Measurements from ENCODE around the gene VEPH1. TPM values are rescaled to one million over a fixed set of nuclear protein-coding genes. Genes with fewer than 3 reads are reported as not detected.

Gene VEPH1
- total RNA-seq, 2 donors from 2014 or later = not detected

DNA sequence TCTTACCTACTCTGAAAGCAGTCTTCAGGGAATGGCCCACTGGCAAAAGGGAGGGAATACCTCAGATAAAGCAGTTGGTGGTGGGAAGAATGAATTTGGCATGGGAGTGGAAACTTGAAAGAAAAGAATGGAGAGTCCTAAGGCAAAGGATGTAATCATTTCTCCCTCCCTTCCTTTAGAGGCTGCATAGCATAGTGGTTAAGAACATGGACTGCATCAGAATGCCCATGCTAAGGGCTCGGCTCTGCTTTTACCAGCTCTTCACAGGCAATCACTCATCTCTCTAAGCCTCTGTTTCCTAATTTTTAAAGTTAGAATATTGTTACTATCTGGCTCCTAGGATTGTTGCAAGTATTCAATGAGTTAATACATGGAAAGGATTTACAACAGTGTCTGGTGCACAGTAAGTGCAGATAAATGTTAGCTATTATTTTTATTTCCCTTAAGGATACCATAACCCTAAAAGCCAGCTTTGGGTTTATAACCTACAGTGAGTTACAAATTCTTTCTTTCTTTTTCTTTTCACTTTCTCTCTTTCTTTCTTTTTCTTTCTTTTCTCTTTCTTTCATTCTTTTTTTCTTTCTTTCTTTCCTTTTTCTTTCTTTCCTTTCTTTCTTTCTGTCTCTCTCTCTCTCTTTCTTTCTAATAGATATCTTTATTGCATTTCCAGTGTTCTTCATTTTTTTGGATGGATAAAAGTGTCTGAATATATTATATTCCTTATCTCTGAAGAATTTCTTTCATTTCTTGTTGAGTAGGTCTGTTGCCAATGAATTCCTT lies 23.6 kb downstream of the VEPH1 start:
- H3K9me3 Mint-ChIP-seq = no peaks in the 10 kb centered on the region
- no peaks in the 10 kb centered on the region for H3K36me3 Mint-ChIP-seq
- no peak for DNase-seq (ENCODE audit: low spot score)
- H3K4me3 Mint-ChIP-seq = no peak overlapping the region
- H3K27ac Mint-ChIP-seq = no peak overlapping the region
- no peaks in the 10 kb centered on the region for H3K4me1 Mint-ChIP-seq (ENCODE audit: low read depth in 2 of 2)
- no peak for ATAC-seq
- peaks cover 0 to 9% of the 10 kb centered on the region in 2 donors for H3K27me3 Mint-ChIP-seq

DNA sequence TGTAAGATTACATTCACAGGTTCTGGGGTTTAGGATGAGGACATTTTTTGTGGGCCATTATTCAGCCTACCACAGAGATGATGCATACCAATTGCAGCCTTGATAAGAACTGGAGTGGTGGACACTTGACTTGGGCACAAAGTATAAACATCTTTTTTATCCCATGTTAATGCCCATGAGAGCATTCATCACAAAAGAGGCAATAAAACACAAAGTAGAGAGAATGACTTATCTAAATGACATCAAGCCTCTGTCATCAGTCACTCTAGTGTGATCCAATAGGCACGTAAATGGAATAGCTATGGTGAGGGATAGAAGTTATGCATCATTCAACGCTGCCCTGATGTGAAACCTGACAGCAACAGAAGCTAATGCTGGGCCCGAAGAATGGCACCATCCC lies 25.8 kb downstream of the VEPH1 start:
- Mint-ChIP-seq H3K9me3 (peaks cover 3% of the 10 kb centered on the region), H3K4me3 (no peak overlapping the region), H3K27ac (no peak overlapping the region), H3K4me1 (ENCODE audit: low read depth in 2 of 2) (no peaks in the 10 kb centered on the region), H3K36me3 (no peaks in the 10 kb centered on the region), H3K27me3 (no peaks in the 10 kb centered on the region)
- no peak for DNase-seq (ENCODE audit: low spot score)
- ATAC-seq = no peak

DNA sequence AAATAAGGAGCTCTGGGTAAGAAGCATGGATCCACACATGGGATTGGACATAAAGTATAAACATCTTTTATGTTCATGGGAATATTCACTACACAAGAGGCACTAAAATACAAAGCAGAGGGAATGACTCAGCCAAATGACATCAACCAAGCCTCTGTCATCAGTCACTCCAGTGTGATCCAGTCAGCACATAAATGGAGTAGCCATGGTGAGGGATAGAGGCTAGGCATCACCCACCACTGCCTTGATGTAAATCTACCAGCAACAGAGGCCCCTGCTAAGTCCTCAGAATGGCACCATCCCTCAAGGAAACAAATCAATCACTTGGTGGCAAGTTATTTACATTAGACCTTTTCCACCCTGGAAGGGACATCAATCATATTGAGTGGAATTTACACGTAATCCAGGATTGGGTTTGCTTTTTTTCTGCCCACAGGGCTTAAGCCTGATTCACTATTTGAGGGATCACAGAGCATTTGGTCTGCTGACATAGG lies 27.2 kb downstream of the VEPH1 start:
- no peak overlapping the region for H3K4me3 Mint-ChIP-seq
- H3K9me3 Mint-ChIP-seq = peaks cover 3% of the 10 kb centered on the region
- ATAC-seq (no peak), DNase-seq (ENCODE audit: low spot score) (no peak)
- no peak overlapping the region for H3K27ac Mint-ChIP-seq
- H3K36me3 Mint-ChIP-seq = no peaks in the 10 kb centered on the region
- no peaks in the 10 kb centered on the region for H3K27me3 Mint-ChIP-seq
- H3K4me1 Mint-ChIP-seq (ENCODE audit: low read depth in 2 of 2) = no peaks in the 10 kb centered on the region

DNA sequence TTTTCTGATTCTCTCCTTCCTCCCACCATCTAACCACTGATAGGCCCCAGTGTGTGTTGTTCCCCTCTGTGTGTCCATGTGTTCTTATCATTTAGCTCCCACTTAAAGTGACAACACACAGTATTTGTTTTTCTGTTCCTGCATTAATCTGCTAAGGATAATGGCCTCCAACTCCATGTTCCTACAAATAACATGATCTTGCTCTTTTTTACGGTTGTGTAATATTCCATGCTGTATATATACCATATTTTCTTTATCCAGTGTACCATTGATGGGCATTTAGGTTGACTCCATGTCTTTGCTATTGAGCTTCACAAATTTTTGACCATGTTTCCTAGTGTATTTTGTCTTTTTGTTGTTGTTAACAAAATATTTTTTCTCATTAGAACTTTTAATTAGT lies 30.6 kb downstream of the VEPH1 start:
- Mint-ChIP-seq H3K4me1 (ENCODE audit: low read depth in 2 of 2) (no peaks in the 10 kb centered on the region), H3K36me3 (no peaks in the 10 kb centered on the region), H3K9me3 (peaks cover 3% of the 10 kb centered on the region), H3K27me3 (no peaks in the 10 kb centered on the region), H3K27ac (no peak overlapping the region), H3K4me3 (no peak overlapping the region)
- DNase-seq (ENCODE audit: low spot score) = no peak
- no peak for ATAC-seq

DNA sequence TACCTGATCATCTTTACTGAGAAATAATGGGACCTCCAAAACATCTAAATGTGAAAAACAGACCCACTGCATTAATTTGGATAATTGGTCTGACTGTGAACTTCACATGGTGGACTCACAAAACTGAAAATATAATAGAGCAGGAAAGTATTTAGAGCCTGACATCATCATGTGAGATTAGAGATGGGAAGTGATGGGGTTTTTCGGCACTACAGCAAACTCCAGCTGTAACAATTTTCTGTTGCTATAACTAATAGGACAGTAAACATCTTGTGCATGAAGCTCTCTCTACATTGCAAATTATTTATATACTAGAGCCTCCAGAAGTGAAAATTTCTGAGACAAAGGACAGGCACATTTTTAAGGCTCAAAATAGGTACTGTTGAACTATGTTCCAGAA lies 32.2 kb downstream of the VEPH1 start:
- no peak overlapping the region for H3K4me3 Mint-ChIP-seq
- H3K27me3 Mint-ChIP-seq = no peaks in the 10 kb centered on the region
- no peaks in the 10 kb centered on the region for H3K4me1 Mint-ChIP-seq (ENCODE audit: low read depth in 2 of 2)
- no peak overlapping the region for H3K27ac Mint-ChIP-seq
- H3K36me3 Mint-ChIP-seq = no peaks in the 10 kb centered on the region
- ATAC-seq (no peak), DNase-seq (ENCODE audit: low spot score) (no peak)
- peaks cover 3% of the 10 kb centered on the region for H3K9me3 Mint-ChIP-seq

DNA sequence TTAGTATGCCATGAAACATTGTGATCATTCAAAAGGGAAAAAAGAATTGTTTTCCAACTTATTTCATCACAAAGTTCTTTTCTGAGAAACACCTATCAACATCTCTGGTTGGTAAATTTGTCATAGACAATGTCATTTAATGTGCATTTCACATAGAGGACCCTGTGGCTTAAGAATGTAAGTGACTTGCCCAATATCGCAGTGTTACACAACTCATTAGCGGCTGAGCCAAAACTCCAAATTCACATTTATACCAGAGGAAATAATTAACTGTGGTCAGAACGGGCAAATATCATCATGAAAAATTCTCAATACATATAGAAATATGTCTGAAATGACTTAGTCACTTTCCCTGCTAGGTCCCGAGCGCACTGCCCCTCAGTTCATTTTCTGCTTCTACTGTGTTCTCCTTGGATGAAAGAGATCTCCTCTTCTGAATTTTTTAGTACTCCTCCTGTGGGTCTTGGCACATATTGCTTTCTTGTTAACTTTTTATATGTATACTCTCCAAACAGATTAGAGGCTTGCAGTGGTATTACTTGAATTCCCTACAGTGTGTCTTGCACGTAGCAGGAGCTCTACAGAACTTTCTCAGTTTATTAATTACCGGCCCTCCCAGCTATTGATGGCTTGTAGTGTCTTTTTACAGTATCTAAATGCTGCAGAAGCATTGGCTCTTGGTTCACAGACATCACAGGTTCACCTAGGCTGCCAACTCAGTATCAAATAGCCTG lies 33.5 kb downstream of the VEPH1 start:
- H3K27ac Mint-ChIP-seq = no peak overlapping the region
- no peak overlapping the region for H3K4me3 Mint-ChIP-seq
- H3K27me3 Mint-ChIP-seq = no peaks in the 10 kb centered on the region
- DNase-seq (ENCODE audit: low spot score) (no peak), ATAC-seq (no peak)
- peaks cover 3% of the 10 kb centered on the region for H3K9me3 Mint-ChIP-seq
- H3K4me1 Mint-ChIP-seq (ENCODE audit: low read depth in 2 of 2) = no peaks in the 10 kb centered on the region
- no peaks in the 10 kb centered on the region for H3K36me3 Mint-ChIP-seq

DNA sequence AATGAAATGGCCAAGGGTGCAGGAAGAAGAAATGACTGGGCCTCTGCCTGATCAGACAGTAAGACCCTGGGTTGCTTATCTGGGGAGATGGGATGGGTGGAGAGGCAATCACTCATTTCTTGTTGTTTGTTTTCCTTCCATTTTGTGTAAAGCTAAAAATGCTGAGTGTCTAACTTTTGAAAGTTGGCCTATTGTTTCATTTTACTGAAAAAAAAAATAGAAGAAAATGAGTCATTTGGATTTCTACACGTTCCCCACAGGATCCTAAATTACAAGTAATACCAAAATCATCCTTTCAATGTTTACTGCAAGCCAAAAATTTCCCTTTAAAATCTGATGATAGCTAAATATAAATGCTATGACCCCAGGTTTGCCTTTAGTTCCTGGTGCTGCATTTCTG lies 36.0 kb downstream of the VEPH1 start:
- Mint-ChIP-seq H3K4me3 (no peak overlapping the region), H3K4me1 (ENCODE audit: low read depth in 2 of 2) (no peaks in the 10 kb centered on the region), H3K9me3 (no peaks in the 10 kb centered on the region), H3K27ac (no peak overlapping the region), H3K27me3 (no peaks in the 10 kb centered on the region), H3K36me3 (no peaks in the 10 kb centered on the region)
- ATAC-seq = no peak
- no peak for DNase-seq (ENCODE audit: low spot score)

DNA sequence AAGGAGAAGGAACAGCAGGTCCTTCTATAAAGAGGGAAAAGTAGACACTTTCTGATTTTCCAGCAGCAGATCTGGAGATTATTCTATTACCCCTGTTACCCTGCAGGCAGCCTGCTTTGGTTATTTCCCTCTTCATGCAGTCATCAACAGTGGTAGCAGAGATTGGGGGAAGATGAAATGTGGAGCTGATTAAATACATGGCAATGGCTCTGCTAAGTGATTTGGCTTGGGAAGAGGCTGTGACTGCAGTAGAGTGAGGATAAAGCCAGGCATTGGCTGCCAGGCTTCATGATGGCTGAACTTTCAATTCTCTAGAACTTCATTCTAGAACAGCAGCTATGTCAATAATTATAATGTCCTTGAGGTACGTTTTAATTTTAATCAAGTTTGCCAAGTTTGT lies 37.5 kb downstream of the VEPH1 start:
- Mint-ChIP-seq H3K4me3 (no peak overlapping the region), H3K36me3 (no peaks in the 10 kb centered on the region), H3K9me3 (no peaks in the 10 kb centered on the region), H3K27ac (no peak overlapping the region), H3K4me1 (ENCODE audit: low read depth in 2 of 2) (no peaks in the 10 kb centered on the region), H3K27me3 (no peaks in the 10 kb centered on the region)
- ATAC-seq (no peak), DNase-seq (ENCODE audit: low spot score) (no peak)

DNA sequence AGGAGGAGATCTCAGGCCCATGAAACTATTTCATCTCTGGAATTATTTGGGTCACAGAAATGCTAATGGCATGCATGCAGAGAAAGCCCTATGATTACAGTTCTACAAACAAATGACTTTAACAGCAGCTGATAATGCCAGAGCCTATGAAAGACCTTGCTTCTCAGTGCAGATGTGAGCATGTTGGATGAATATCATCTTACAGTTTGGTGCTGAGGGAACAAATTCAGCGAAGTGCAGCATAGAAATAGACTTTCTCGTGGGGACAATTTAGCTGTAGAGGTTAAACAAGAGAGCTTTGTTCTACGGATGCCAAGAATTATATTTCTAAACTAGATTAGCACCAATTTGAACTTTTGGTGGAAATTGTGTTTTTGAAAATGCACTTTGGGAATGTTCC lies 38.9 kb downstream of the VEPH1 start:
- no peak for DNase-seq (ENCODE audit: low spot score)
- no peaks in the 10 kb centered on the region for H3K36me3 Mint-ChIP-seq
- H3K4me3 Mint-ChIP-seq = no peak overlapping the region
- no peaks in the 10 kb centered on the region for H3K27me3 Mint-ChIP-seq
- H3K27ac Mint-ChIP-seq = no peak overlapping the region
- no peak for ATAC-seq
- no peaks in the 10 kb centered on the region for H3K4me1 Mint-ChIP-seq (ENCODE audit: low read depth in 2 of 2)
- H3K9me3 Mint-ChIP-seq = peaks cover 4% of the 10 kb centered on the region

DNA sequence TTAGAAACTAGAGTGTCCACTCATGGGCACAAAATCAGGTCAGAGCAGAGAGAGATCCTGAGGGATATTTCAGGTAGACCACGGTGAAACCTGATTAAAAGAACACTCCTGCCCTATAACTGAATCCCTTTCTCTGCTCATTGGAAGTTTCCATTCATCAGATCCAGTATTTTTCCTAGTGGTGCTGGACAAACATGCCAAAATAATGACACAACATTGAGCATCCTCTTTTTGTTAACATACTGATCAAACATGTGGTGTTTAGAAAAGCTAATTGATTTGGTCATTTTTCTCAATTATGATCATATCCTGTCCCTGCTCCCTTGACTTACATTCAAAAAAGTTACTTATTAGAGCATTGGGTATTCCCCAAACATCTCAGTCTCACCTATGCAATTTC lies 39.4 kb downstream of the VEPH1 start:
- no peak overlapping the region for H3K27ac Mint-ChIP-seq
- no peaks in the 10 kb centered on the region for H3K4me1 Mint-ChIP-seq (ENCODE audit: low read depth in 2 of 2)
- no peak for ATAC-seq
- DNase-seq (ENCODE audit: low spot score) = no peak
- H3K9me3 Mint-ChIP-seq = peaks cover 4% of the 10 kb centered on the region
- H3K36me3 Mint-ChIP-seq = no peaks in the 10 kb centered on the region
- no peak overlapping the region for H3K4me3 Mint-ChIP-seq
- no peaks in the 10 kb centered on the region for H3K27me3 Mint-ChIP-seq

DNA sequence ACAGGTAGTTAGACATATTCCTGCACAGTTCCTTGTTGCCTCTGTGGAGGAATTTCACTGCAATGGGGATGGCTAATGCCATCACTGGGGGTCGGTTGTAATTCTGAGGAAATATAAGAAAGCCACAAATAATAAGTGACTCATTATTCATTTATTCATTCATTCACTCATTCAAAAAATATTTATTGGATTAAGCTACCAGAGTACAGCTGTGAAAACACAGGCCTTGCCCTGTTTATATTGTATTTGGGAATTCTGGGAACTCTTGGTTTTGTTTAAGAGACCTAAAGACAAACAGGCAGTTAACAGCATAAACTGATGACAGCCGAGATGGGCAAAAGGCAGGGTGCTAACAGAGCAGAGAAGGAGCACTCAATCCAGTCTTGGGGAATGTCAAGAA lies 43.0 kb downstream of the VEPH1 start:
- DNase-seq (ENCODE audit: low spot score) (no peak), ATAC-seq (no peak)
- no peak overlapping the region for H3K27ac Mint-ChIP-seq
- no peaks in the 10 kb centered on the region for H3K4me1 Mint-ChIP-seq (ENCODE audit: low read depth in 2 of 2)
- no peaks in the 10 kb centered on the region for H3K27me3 Mint-ChIP-seq
- H3K4me3 Mint-ChIP-seq = no peak overlapping the region
- H3K36me3 Mint-ChIP-seq = no peaks in the 10 kb centered on the region
- peaks cover 9% of the 10 kb centered on the region for H3K9me3 Mint-ChIP-seq

DNA sequence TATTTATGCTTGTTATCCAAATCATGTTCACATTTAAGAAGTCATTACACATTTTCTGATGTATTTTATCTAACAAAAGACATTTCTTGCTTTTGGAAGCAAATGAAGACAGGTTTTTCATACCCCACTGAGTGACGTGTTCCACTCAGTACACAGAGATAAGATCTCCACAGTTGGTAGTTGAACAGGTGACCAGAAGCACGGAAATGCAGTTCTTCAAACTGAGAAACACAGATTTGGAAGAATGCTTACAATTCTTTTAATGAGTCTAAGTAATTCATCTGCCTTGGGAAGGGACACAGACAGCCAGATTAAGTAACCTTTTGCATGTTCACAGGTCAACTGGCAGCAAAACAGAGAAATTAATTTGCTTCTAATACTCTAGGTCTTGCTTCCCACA lies 43.5 kb downstream of the VEPH1 start:
- DNase-seq (ENCODE audit: low spot score) = no peak
- Mint-ChIP-seq H3K9me3 (peaks cover 9% of the 10 kb centered on the region), H3K36me3 (no peaks in the 10 kb centered on the region), H3K4me1 (ENCODE audit: low read depth in 2 of 2) (no peaks in the 10 kb centered on the region), H3K4me3 (no peak overlapping the region), H3K27me3 (no peaks in the 10 kb centered on the region), H3K27ac (no peak overlapping the region)
- ATAC-seq = no peak

DNA sequence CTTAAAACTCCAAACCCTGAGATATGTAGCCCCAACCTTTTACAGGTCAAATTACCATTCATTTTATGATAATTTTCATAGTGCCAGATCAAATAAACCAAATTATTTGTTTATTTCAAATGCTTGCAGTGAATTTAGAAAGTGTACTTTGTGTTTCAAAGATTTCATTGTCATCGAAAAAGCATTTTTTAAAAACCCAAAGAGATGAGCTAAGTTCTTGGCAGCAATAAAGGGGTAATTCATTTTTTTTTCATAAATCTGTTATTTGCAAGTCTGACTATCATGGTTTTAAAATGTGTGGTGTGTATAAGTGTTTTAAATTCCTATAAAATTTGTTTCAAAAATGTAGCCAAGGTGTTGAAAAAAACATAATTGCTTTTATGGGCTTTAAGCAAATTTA lies 49.4 kb downstream of the VEPH1 start:
- ATAC-seq (no peak), DNase-seq (ENCODE audit: low spot score) (no peak)
- H3K27ac Mint-ChIP-seq = no peak overlapping the region
- no peaks in the 10 kb centered on the region for H3K36me3 Mint-ChIP-seq
- H3K27me3 Mint-ChIP-seq = peaks cover 3 to 8% of the 10 kb centered on the region in 2 donors
- peaks cover 5% of the 10 kb centered on the region for H3K9me3 Mint-ChIP-seq
- no peak overlapping the region for H3K4me3 Mint-ChIP-seq
- no peaks in the 10 kb centered on the region for H3K4me1 Mint-ChIP-seq (ENCODE audit: low read depth in 2 of 2)

DNA sequence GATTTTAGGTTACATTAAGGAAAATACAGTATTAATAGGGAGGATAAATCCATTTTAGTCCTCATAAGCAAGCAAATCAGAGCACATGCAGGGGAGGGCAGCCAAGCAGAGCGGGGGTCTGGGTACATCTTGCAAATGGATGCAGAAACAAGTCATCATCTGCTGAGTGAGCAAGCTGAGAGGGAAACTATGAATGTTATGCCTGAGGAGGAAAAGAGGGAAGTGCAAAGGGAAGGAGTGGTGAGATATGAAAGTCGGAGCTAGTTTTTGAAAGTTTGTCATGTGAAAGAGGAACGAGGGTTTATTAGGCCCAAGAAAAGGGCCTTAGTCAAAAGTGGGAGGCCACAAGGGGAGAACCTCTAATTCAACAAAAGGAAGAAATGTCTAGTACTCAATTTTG lies 51.1 kb downstream of the VEPH1 start:
- DNase-seq (ENCODE audit: low spot score) (no peak), ATAC-seq (no peak)
- no peaks in the 10 kb centered on the region for H3K36me3 Mint-ChIP-seq
- no peak overlapping the region for H3K27ac Mint-ChIP-seq
- H3K9me3 Mint-ChIP-seq = no peaks in the 10 kb centered on the region
- no peak overlapping the region for H3K4me3 Mint-ChIP-seq
- H3K4me1 Mint-ChIP-seq (ENCODE audit: low read depth in 2 of 2) = no peaks in the 10 kb centered on the region
- H3K27me3 Mint-ChIP-seq = peaks cover 3 to 8% of the 10 kb centered on the region in 2 donors

Data from natural killer cell treated with Interleukin-12 subunit alpha and Interleukin-12 subunit beta and Interleukin-15 and Interleukin-18, amount 100 ng/mL, for 72 hours (primary cell).